ENCODE data around the gene PTPRM. TPM values are rescaled to one million over a fixed set of nuclear protein-coding genes. Genes with fewer than 3 reads are reported as not detected.

PTPRM gene
- total RNA-seq, 1 experiment from 2014 or later, result 11.1 TPM

DNA sequence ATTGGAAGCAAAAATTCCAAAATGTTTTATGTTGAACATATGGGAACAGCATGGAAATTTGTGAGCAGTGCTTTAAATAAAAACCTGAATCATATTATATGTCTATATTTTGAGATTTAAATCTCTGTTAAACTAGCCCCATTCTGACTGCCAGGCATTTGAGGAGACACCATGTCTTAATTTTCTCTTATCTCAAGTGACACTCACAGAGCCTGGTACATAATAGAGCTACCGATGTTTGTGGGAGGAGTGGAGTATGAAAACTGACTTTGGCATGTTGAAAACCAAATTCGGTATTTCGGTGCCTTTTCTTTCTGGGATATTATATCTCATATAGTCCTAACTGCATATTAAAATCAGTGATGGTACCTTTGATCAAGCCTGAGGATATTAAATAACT is 124.1 kb downstream of the PTPRM start:
- H3K27me3 Mint-ChIP-seq (ENCODE audit: low read depth), result no peaks in the 10 kb centered on the region
- no peaks in the 10 kb centered on the region for H3K36me3 Mint-ChIP-seq
- DNase-seq (ENCODE audit: low spot score), result no peak
- ChIA-PET POLR2A (no interaction called here), CTCF (no interaction called here)
- TF ChIP-seq, protein P1, sequence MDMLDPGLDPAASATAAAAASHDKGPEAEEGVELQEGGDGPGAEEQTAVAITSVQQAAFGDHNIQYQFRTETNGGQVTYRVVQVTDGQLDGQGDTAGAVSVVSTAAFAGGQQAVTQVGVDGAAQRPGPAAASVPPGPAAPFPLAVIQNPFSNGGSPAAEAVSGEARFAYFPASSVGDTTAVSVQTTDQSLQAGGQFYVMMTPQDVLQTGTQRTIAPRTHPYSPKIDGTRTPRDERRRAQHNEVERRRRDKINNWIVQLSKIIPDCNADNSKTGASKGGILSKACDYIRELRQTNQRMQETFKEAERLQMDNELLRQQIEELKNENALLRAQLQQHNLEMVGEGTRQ (CRISPR knock-in tag; IDR thresholded peaks at IDR 0.05), result no peak
- TF ChIP-seq TEAD4 (CRISPR knock-in tag; IDR thresholded peaks at IDR 0.05) (no peak), KAT7 (CRISPR knock-in tag; IDR thresholded peaks at IDR 0.05; ENCODE audit: borderline replicate concordance) (no peak), MXD4 (CRISPR knock-in tag; IDR thresholded peaks at IDR 0.05; ENCODE audit: borderline replicate concordance) (no peak), NFYB (CRISPR knock-in tag; conservative IDR thresholded peaks at IDR 0.05; ENCODE audit: low read depth) (no peak), SMAD4 (CRISPR knock-in tag; IDR thresholded peaks at IDR 0.05) (no peak), ZNF423 (CRISPR knock-in tag; IDR thresholded peaks at IDR 0.05) (no peak), TCF7 (CRISPR knock-in tag; IDR thresholded peaks at IDR 0.05; ENCODE audit: low read depth) (no peak)
- TF ChIP-seq, protein P2, sequence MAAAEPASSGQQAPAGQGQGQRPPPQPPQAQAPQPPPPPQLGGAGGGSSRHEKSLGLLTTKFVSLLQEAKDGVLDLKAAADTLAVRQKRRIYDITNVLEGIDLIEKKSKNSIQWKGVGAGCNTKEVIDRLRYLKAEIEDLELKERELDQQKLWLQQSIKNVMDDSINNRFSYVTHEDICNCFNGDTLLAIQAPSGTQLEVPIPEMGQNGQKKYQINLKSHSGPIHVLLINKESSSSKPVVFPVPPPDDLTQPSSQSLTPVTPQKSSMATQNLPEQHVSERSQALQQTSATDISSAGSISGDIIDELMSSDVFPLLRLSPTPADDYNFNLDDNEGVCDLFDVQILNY (CRISPR knock-in tag; IDR thresholded peaks at IDR 0.05), result no peak
- TF ChIP-seq, protein P3, sequence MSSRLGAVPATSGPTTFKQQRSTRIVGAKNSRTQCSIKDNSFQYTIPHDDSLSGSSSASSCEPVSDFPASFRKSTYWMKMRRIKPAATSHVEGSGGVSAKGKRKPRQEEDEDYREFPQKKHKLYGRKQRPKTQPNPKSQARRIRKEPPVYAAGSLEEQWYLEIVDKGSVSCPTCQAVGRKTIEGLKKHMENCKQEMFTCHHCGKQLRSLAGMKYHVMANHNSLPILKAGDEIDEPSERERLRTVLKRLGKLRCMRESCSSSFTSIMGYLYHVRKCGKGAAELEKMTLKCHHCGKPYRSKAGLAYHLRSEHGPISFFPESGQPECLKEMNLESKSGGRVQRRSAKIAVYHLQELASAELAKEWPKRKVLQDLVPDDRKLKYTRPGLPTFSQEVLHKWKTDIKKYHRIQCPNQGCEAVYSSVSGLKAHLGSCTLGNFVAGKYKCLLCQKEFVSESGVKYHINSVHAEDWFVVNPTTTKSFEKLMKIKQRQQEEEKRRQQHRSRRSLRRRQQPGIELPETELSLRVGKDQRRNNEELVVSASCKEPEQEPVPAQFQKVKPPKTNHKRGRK (CRISPR knock-in tag; IDR thresholded peaks at IDR 0.05; ENCODE audit: borderline replicate concordance), result no peak
- TF ChIP-seq, protein P4, sequence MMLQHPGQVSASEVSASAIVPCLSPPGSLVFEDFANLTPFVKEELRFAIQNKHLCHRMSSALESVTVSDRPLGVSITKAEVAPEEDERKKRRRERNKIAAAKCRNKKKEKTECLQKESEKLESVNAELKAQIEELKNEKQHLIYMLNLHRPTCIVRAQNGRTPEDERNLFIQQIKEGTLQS (CRISPR knock-in tag; conservative IDR thresholded peaks at IDR 0.05), result no peak
- TF ChIP-seq, protein P5, sequence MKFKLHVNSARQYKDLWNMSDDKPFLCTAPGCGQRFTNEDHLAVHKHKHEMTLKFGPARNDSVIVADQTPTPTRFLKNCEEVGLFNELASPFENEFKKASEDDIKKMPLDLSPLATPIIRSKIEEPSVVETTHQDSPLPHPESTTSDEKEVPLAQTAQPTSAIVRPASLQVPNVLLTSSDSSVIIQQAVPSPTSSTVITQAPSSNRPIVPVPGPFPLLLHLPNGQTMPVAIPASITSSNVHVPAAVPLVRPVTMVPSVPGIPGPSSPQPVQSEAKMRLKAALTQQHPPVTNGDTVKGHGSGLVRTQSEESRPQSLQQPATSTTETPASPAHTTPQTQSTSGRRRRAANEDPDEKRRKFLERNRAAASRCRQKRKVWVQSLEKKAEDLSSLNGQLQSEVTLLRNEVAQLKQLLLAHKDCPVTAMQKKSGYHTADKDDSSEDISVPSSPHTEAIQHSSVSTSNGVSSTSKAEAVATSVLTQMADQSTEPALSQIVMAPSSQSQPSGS (CRISPR knock-in tag; IDR thresholded peaks at IDR 0.05; ENCODE audit: borderline replicate concordance, low read depth), result no peak
- no peaks in the 10 kb centered on the region for H3K9me3 Mint-ChIP-seq
- no peak for ATAC-seq
- no peaks in the 10 kb centered on the region for H3K4me1 Mint-ChIP-seq
- H3K4me3 Mint-ChIP-seq, result no peak overlapping the region
- H3K27ac Mint-ChIP-seq, result no peak overlapping the region

DNA sequence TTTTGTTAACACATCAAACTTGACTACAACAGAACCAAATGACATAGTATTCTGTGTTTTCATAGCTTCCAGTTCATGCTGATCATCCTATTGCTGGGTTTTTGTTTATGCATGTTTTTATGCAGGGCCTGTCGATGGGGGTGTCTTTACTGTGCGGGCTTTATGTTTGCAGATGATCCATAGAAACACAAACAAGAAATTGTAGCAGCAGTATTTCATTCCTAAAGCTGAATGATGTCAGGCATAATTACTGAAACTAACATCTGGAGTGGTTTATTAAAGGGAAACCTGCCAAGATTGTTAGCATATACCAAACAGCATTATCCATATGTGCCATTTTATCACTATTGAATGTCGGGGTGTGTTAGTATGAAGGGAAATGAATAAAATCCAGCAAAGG is 129.7 kb downstream of the PTPRM start:
- H3K9me3 Mint-ChIP-seq, result no peaks in the 10 kb centered on the region
- no peak for ATAC-seq
- H3K4me3 Mint-ChIP-seq, result no peak overlapping the region
- no peak for DNase-seq (ENCODE audit: low spot score)
- ChIA-PET CTCF (no interaction called here), POLR2A (no interaction called here)
- no peaks in the 10 kb centered on the region for H3K36me3 Mint-ChIP-seq
- no peaks in the 10 kb centered on the region for H3K4me1 Mint-ChIP-seq
- no peak overlapping the region for H3K27ac Mint-ChIP-seq
- H3K27me3 Mint-ChIP-seq (ENCODE audit: low read depth), result no peaks in the 10 kb centered on the region; the same call in 1 of the 2 replicates
- TF ChIP-seq, protein P6, sequence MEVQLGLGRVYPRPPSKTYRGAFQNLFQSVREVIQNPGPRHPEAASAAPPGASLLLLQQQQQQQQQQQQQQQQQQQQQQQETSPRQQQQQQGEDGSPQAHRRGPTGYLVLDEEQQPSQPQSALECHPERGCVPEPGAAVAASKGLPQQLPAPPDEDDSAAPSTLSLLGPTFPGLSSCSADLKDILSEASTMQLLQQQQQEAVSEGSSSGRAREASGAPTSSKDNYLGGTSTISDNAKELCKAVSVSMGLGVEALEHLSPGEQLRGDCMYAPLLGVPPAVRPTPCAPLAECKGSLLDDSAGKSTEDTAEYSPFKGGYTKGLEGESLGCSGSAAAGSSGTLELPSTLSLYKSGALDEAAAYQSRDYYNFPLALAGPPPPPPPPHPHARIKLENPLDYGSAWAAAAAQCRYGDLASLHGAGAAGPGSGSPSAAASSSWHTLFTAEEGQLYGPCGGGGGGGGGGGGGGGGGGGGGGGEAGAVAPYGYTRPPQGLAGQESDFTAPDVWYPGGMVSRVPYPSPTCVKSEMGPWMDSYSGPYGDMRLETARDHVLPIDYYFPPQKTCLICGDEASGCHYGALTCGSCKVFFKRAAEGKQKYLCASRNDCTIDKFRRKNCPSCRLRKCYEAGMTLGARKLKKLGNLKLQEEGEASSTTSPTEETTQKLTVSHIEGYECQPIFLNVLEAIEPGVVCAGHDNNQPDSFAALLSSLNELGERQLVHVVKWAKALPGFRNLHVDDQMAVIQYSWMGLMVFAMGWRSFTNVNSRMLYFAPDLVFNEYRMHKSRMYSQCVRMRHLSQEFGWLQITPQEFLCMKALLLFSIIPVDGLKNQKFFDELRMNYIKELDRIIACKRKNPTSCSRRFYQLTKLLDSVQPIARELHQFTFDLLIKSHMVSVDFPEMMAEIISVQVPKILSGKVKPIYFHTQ (CRISPR knock-in tag; IDR thresholded peaks at IDR 0.05), result no peak
- TF ChIP-seq, protein P7, sequence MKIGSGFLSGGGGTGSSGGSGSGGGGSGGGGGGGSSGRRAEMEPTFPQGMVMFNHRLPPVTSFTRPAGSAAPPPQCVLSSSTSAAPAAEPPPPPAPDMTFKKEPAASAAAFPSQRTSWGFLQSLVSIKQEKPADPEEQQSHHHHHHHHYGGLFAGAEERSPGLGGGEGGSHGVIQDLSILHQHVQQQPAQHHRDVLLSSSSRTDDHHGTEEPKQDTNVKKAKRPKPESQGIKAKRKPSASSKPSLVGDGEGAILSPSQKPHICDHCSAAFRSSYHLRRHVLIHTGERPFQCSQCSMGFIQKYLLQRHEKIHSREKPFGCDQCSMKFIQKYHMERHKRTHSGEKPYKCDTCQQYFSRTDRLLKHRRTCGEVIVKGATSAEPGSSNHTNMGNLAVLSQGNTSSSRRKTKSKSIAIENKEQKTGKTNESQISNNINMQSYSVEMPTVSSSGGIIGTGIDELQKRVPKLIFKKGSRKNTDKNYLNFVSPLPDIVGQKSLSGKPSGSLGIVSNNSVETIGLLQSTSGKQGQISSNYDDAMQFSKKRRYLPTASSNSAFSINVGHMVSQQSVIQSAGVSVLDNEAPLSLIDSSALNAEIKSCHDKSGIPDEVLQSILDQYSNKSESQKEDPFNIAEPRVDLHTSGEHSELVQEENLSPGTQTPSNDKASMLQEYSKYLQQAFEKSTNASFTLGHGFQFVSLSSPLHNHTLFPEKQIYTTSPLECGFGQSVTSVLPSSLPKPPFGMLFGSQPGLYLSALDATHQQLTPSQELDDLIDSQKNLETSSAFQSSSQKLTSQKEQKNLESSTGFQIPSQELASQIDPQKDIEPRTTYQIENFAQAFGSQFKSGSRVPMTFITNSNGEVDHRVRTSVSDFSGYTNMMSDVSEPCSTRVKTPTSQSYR (CRISPR knock-in tag; IDR thresholded peaks at IDR 0.05), result no peak
- TF ChIP-seq ZNF138 (CRISPR knock-in tag; conservative IDR thresholded peaks at IDR 0.05) (no peak), ZBTB21 (CRISPR knock-in tag; IDR thresholded peaks at IDR 0.05; ENCODE audit: borderline replicate concordance) (no peak), MXD4 (CRISPR knock-in tag; IDR thresholded peaks at IDR 0.05; ENCODE audit: borderline replicate concordance) (no peak), SOX15 (CRISPR knock-in tag; IDR thresholded peaks at IDR 0.05) (no peak), IRF2 (CRISPR knock-in tag; IDR thresholded peaks at IDR 0.05; ENCODE audit: borderline replicate concordance, low read depth) (no peak), ZNF219 (CRISPR knock-in tag; IDR thresholded peaks at IDR 0.05; ENCODE audit: borderline replicate concordance) (no peak), NR1H2 (CRISPR knock-in tag; IDR thresholded peaks at IDR 0.05) (no peak)
- TF ChIP-seq, protein P8, sequence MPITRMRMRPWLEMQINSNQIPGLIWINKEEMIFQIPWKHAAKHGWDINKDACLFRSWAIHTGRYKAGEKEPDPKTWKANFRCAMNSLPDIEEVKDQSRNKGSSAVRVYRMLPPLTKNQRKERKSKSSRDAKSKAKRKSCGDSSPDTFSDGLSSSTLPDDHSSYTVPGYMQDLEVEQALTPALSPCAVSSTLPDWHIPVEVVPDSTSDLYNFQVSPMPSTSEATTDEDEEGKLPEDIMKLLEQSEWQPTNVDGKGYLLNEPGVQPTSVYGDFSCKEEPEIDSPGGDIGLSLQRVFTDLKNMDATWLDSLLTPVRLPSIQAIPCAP (CRISPR knock-in tag; IDR thresholded peaks at IDR 0.05), result no peak
- TF ChIP-seq, protein P9, sequence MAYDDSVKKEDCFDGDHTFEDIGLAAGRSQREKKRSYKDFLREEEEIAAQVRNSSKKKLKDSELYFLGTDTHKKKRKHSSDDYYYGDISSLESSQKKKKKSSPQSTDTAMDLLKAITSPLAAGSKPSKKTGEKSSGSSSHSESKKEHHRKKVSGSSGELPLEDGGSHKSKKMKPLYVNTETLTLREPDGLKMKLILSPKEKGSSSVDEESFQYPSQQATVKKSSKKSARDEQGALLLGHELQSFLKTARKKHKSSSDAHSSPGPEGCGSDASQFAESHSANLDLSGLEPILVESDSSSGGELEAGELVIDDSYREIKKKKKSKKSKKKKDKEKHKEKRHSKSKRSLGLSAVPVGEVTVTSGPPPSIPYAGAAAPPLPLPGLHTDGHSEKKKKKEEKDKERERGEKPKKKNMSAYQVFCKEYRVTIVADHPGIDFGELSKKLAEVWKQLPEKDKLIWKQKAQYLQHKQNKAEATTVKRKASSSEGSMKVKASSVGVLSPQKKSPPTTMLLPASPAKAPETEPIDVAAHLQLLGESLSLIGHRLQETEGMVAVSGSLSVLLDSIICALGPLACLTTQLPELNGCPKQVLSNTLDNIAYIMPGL (CRISPR knock-in tag; IDR thresholded peaks at IDR 0.05), result no peak
